HepG2 (cell line): ENCODE data around the gene STOM.

ENCODE experiments used
- ELF4 ChIP-seq: sonication (generic); formaldehyde crosslinking; IDR thresholded peaks from 2 replicates; pipeline ENCODE4 v1.5.0; 2020; ENCODE audit warnings: missing genetic modification reagents, mild to moderate bottlenecking, moderate library complexity, borderline replicate concordance
- ESRRA ChIP-seq: sonication (generic); formaldehyde crosslinking; IDR thresholded peaks from 2 replicates; pipeline ENCODE4 v1.5.1; 2020; ENCODE audit warnings: mild to moderate bottlenecking, low read depth, missing genetic modification reagents
- FOXJ3 ChIP-seq: sonication (generic); formaldehyde crosslinking; IDR thresholded peaks from 2 replicates; pipeline ENCODE4 v1.4.0; 2020; ENCODE audit warnings: missing genetic modification reagents, mild to moderate bottlenecking, borderline replicate concordance
- MYNN ChIP-seq: sonication (generic); formaldehyde crosslinking; IDR thresholded peaks from 2 replicates; pipeline ENCODE4 v1.4.0; 2020; ENCODE audit warnings: mild to moderate bottlenecking, low read depth, missing genetic modification reagents
- NCOR1 ChIP-seq: fragments of 200-600 bp; sonication (generic); IDR thresholded peaks from 2 replicates; pipeline ENCODE4 v1.7.0; 2017; ENCODE audit warnings: antibody characterized with exemption, low read length, borderline replicate concordance
- NKX3-1 ChIP-seq: sonication (generic); formaldehyde crosslinking; IDR thresholded peaks from 2 replicates; pipeline ENCODE4 v1.5.0; 2020; ENCODE audit warnings: missing genetic modification reagents
- RBFOX2 ChIP-seq: fragments of 200-400 bp; formaldehyde crosslinking; IDR thresholded peaks from 2 replicates; pipeline ENCODE4 v1.6.1; 2017; ENCODE audit warnings: low read depth, mild to moderate bottlenecking, low read length
- SMC3 ChIP-seq: IDR thresholded peaks from 2 replicates; pipeline ENCODE4 v1.6.1; 2011; ENCODE audit warnings: low read length, improper control_type of control experiment
- SOX6 ChIP-seq, 2 experiments: fragments of 450-650 bp in 1 of 2; sonication (generic) in 1 of 2; formaldehyde crosslinking in 1 of 2; IDR thresholded peaks; 2 replicates each; pipeline versions ENCODE4 v1.4.0 to v1.6.1; 2017 to 2020; ENCODE audit warnings: antibody characterized with exemption in 1 of 2, mild to moderate bottlenecking in 1 of 2, missing genetic modification reagents in 1 of 2
- TAF1 ChIP-seq: sonication (generic); formaldehyde crosslinking; IDR thresholded peaks from 2 replicates; pipeline ENCODE4 v1.4.0; 2020; ENCODE audit warnings: missing genetic modification reagents
- TCF12 ChIP-seq, 2 experiments: fragments of 450-650 bp in 1 of 2; sonication (generic) in 1 of 2; formaldehyde crosslinking in 1 of 2; IDR thresholded peaks; 2 replicates each; pipeline versions ENCODE4 v1.6.1 to v1.8.0; 2017 to 2022; ENCODE audit warnings: antibody characterized with exemption in 1 of 2, mild to moderate bottlenecking in 1 of 2, missing genetic modification reagents in 1 of 2, moderate library complexity in 1 of 2
- TCF7L2 ChIP-seq: IDR thresholded peaks from 2 replicates; pipeline ENCODE4 v1.6.1; 2011; ENCODE audit warnings: mild to moderate bottlenecking, low read depth, low read length, moderate library complexity
- TF ChIP-seq, protein P1 (sequence below): sonication (generic); formaldehyde crosslinking; IDR thresholded peaks from 2 replicates; pipeline ENCODE4 v1.5.0; 2020; ENCODE audit warnings: mild to moderate bottlenecking, missing genetic modification reagents, moderate library complexity
- TF ChIP-seq, protein P2 (sequence below): sonication (generic); formaldehyde crosslinking; IDR thresholded peaks from 2 replicates; pipeline ENCODE4; 2020; ENCODE audit warnings: missing genetic modification reagents, mild to moderate bottlenecking, borderline replicate concordance

DNA sequence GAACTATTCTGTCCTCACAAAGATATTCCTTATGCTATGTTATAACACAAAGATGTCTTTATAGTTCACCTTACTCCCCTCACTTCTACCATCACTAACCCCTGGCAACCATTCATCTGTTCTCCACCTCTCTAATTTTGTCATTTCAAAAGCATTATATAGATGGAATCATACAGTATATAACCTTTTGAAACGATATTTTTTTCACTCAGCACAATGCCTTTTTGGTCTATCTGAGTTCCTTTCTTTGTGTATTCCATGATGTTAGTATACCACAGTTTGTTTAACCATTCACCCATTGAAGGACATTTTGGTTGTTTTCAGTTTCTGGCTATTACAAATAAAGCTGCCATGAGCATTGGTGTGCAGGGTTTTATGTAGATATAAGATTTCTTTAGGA is 35.8 kb upstream of the STOM start:
- TF ChIP-seq ESRRA (CRISPR knock-in tag), result no peak
- TF ChIP-seq TCF7L2, result no peak
- no peak for TF ChIP-seq FOXJ3 (CRISPR knock-in tag)
- TF ChIP-seq NKX3-1 (CRISPR knock-in tag), result no peak
- no peak for TF ChIP-seq SOX6 (IDR thresholded peaks at IDR 0.05)
- TF ChIP-seq SOX6 (CRISPR knock-in tag; IDR thresholded peaks at IDR 0.05), result no peak
- TF ChIP-seq, protein P1, sequence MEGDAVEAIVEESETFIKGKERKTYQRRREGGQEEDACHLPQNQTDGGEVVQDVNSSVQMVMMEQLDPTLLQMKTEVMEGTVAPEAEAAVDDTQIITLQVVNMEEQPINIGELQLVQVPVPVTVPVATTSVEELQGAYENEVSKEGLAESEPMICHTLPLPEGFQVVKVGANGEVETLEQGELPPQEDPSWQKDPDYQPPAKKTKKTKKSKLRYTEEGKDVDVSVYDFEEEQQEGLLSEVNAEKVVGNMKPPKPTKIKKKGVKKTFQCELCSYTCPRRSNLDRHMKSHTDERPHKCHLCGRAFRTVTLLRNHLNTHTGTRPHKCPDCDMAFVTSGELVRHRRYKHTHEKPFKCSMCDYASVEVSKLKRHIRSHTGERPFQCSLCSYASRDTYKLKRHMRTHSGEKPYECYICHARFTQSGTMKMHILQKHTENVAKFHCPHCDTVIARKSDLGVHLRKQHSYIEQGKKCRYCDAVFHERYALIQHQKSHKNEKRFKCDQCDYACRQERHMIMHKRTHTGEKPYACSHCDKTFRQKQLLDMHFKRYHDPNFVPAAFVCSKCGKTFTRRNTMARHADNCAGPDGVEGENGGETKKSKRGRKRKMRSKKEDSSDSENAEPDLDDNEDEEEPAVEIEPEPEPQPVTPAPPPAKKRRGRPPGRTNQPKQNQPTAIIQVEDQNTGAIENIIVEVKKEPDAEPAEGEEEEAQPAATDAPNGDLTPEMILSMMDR (CRISPR knock-in tag), result no peak
- no peak for TF ChIP-seq RBFOX2
- TF ChIP-seq, protein P2, sequence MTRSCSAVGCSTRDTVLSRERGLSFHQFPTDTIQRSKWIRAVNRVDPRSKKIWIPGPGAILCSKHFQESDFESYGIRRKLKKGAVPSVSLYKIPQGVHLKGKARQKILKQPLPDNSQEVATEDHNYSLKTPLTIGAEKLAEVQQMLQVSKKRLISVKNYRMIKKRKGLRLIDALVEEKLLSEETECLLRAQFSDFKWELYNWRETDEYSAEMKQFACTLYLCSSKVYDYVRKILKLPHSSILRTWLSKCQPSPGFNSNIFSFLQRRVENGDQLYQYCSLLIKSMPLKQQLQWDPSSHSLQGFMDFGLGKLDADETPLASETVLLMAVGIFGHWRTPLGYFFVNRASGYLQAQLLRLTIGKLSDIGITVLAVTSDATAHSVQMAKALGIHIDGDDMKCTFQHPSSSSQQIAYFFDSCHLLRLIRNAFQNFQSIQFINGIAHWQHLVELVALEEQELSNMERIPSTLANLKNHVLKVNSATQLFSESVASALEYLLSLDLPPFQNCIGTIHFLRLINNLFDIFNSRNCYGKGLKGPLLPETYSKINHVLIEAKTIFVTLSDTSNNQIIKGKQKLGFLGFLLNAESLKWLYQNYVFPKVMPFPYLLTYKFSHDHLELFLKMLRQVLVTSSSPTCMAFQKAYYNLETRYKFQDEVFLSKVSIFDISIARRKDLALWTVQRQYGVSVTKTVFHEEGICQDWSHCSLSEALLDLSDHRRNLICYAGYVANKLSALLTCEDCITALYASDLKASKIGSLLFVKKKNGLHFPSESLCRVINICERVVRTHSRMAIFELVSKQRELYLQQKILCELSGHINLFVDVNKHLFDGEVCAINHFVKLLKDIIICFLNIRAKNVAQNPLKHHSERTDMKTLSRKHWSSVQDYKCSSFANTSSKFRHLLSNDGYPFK (CRISPR knock-in tag), result no peak
- no peak for TF ChIP-seq TAF1
- TF ChIP-seq TCF12 (IDR thresholded peaks at IDR 0.05), result no peak
- TF ChIP-seq TCF12 (CRISPR knock-in tag; IDR thresholded peaks at IDR 0.05), result no peak
- TF ChIP-seq ELF4 (CRISPR knock-in tag), result no peak
- TF ChIP-seq SMC3, result no peak
- TF ChIP-seq MYNN (CRISPR knock-in tag), result no peak
- TF ChIP-seq NCOR1, result no peak
